Retinal pigment epithelial cell (primary cell): ENCODE data around the gene MRTFA.
A peak's percentile ranks its signal among the peaks of the same experiment; 100 is the strongest.
"Not testable (repeated sequence)": the region's sequence is repeated elsewhere in the genome, so short reads cannot be mapped to it uniquely, and the experiment has no call there.

Source experiments
- DNase-seq: peaks from one replicate; pipeline ENCODE4 v3.0.0-alpha.2; 2010; ENCODE audit warnings: low read depth
- H3K4me3 ChIP-seq: 2 replicates; pipeline ENCODE4 v1.5.1; 2011; ENCODE audit warnings: mild to moderate bottlenecking, low read length, control low read depth, moderate library complexity
- TF ChIP-seq, protein P1 (sequence below): conservative IDR thresholded peaks from 2 replicates; pipeline ENCODE4 v1.5.1; 2011; ENCODE audit warnings: low read depth, low read length, control low read depth, inconsistent platforms

Gene MRTFA

DNA sequence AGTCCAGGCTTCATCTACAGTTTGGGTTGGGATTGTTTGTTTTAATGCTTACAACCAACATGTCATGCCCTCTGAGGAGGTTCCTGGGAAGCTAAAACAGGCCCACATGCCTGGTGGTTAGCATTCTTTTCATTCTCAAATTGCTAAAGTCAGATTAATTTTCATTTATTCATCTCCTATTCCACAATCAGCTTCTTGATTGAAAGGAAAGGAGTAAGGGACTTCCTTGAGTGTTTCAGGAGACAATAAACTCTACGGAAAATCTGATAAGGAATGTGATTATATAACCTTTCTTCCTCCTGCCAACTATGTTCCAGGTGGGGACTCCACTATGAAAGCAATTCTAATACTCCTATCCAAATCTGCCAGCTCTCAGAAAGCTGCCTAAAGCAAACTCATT lies 30.8 kb downstream of the MRTFA start:
- DNase-seq: no peak
- TF ChIP-seq, protein P1, sequence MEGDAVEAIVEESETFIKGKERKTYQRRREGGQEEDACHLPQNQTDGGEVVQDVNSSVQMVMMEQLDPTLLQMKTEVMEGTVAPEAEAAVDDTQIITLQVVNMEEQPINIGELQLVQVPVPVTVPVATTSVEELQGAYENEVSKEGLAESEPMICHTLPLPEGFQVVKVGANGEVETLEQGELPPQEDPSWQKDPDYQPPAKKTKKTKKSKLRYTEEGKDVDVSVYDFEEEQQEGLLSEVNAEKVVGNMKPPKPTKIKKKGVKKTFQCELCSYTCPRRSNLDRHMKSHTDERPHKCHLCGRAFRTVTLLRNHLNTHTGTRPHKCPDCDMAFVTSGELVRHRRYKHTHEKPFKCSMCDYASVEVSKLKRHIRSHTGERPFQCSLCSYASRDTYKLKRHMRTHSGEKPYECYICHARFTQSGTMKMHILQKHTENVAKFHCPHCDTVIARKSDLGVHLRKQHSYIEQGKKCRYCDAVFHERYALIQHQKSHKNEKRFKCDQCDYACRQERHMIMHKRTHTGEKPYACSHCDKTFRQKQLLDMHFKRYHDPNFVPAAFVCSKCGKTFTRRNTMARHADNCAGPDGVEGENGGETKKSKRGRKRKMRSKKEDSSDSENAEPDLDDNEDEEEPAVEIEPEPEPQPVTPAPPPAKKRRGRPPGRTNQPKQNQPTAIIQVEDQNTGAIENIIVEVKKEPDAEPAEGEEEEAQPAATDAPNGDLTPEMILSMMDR: no peak
- H3K4me3 ChIP-seq: no peak overlapping the region

DNA sequence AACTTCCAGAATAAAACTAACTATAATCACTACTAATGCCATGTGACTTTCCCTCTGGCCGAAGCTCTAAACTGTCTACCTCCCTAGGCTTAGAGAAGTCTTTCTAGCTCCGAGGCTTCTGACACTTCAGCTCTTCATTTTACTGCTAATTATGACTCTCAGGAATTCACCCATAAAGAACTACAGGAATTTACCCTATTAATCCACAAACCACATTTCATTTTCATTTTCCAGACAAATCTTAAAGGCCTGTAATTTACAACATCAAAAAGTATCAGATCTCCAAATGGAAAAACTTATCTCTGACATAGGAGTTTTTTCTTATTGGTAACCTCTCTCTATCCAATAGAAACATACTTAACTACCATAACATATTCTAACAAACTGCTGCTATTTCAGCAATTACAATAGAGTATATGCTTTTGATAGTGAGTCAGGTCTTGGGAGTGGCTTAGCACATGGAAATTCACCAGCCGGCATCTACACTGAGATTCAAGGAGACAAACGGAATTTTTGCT lies 33.4 kb downstream of the MRTFA start:
- TF ChIP-seq, protein P1: no peak
- peak; percentile 57 for DNase-seq
- no peak overlapping the region for H3K4me3 ChIP-seq

DNA sequence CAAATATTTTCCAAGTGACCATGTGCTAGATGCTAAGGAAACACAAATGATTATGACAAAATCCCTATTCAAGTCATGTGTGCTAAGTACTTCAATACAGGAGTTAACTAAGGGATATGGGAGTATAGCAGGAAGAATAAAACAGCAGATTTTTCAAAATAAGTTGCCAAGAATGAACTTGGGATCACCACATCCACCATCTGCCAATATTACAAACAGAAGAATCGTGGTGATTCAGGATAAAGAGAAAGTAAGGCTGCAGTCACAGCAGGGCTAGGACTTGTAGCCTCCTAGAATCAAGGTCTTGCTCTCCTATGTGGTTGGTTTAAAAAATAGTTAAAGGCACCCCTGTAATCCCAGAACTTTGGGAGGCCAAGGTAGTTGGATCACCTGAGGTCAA lies 34.3 kb downstream of the MRTFA start:
- no peak overlapping the region for H3K4me3 ChIP-seq
- DNase-seq: no peak
- TF ChIP-seq, protein P1: no peak

DNA sequence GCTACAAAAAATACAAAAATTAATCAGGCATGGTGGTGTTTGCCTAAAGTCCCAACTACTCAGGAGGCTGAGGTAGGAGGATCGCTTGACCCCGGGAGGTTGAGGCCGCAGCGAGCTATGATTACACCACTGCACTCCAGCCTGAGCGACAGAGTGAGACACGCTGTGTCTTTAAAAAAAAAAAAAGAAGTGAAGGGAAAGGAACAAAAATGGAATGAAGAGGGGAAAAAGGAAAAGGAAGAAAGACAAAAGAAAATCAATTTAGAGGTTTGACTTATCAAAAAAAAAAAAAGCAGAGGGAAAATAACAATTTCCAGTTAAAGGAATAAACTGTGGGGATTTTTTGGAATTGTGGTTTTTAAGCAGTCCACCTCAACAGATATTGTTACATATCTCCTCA lies 36.8 kb downstream of the MRTFA start:
- TF ChIP-seq, protein P1: no peak
- no peak for DNase-seq
- no peak overlapping the region for H3K4me3 ChIP-seq

DNA sequence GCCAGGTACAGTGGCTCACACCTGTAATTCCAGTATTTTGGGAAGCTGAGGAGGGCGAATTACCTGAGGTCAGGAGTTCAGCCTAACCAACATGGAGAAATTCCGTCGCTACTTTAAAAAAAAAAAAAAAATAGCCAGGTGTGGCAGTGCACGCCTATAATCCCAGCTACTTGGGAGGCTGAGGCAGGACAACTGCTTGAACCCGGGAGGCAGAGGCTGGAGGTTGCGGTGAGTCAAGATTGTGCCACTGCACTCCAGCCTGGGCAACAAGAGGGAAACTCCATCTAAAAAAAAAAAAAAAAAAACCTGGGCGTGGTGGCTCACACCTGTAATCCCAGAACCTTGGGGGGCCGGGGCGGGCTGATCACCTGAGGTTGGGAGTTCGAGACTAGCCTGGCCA lies 37.8 kb downstream of the MRTFA start:
- DNase-seq: not testable (repeated sequence)

DNA sequence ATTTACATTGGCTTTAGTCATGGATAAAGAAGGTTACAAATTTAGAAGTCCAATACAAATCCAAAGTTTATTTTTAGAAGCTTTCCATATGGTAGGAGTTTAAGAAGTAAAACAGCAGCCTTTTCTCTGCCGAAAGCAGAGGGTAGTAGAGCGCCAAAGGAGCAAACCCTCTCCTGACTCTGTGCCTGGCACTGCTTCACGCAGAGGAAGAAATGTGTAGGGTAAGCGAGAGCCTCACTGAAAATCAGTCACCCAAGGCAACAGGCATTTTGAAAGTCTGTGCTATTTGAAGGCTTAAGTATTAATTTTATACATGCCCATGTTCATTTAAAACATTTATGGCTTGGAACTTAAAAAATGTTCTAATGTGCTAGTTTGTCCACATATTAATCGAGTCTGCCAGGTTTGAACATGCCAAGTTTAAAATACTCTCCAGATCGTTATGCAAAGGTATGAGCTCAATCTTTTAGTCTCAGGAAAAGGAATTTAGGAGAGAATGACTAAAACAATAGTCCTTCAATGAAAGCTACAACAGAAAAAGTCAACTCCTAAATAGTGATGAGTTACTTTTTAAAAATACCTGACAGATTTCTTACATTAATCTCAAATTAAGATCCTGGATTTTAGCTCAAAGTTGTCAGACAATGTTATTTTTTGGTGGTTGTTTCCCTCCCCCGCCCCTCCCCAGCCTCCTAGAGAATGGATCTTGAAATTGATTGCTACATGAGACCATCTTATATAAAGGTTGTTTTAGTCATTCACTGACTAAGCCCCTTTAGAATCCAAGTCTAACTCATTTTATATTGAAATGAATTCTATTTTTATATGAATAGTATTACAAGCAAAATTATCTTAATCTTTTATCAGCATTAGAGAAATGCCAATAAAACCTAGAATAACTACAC lies 38.7 kb downstream of the MRTFA start:
- peak; percentile 70 for DNase-seq
- TF ChIP-seq, protein P1: peak; percentile 10
- H3K4me3 ChIP-seq: no peak overlapping the region

More for the DNA sequence above, 37.8 kb downstream of the MRTFA start:
- not testable (repeated sequence) for H3K4me3 ChIP-seq

DNA sequence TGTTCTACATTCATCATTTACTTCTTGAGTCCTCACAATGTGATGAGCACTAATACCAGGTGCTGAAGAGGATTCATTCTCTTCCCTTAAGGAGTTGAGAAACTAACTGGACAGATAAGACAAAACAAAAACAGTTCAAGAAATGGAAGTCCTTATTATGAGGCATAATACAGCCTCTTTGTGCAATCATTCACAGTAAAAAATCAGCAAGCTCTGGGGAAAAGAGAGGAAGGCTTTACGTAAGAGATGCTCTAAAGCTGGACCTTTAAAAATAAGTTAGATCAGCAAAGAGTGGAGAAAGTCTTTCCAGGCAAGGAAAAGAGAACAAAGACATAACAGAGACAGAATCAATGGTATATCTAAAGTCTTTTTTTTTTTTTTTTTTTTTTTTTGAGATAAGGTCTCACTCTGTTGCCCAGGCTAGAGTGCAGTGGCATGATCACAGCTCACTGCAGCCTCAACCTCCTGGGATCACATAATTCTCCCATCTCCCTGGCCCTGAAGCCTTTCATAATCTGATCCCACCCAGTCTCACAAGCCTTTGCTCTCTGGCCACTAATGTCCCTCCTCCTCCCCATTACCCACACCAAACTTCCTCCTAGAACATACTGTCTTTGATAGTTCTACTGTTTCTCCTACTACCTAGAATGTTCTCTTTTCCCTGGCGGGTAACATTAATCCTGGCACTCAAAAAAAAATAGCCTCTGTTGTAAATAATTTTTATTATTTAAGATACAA lies 40.9 kb downstream of the MRTFA start:
- no peak for DNase-seq
- no peak overlapping the region for H3K4me3 ChIP-seq

More for the DNA sequence above, 40.9 kb downstream of the MRTFA start:
- TF ChIP-seq, protein P1: no peak
